GM12878 (cell line): Measurements from ENCODE around the gene CD2BP2. TPM values are rescaled to one million over a fixed set of nuclear protein-coding genes. Genes with fewer than 3 reads are reported as not detected.

Source experiments
- ATAC-seq: fragments of 200-7000 bp; cut with Tn5 transposase; 3 replicates; pipeline ENCODE4 v1.9.1; 2020; ENCODE audit warnings: mild to moderate bottlenecking, moderate library complexity
- BruUV-seq: library from RNA; stranded (reverse); fragments of 400-500 nt; replicated peaks from 2 replicates; lab custom pipeline; 2021; lab: Mats Ljungman, UMichigan
- CTCF ChIA-PET: fragments of 300-600 bp; sonication (Branson Sonifier 250); formaldehyde crosslinking; extraction: SDS; loops from one replicate; lab custom pipeline; 2021; ENCODE audit warnings: inconsistent platforms; lab: Yijun Ruan, JAX
- POLR2A ChIA-PET: fragments of 350-600 bp; formaldehyde crosslinking; extraction: SDS; loops from one replicate; lab custom pipeline; 2021; ENCODE audit warnings: inconsistent platforms; lab: Charles Lee
- RAD21 ChIA-PET: fragments of 300-600 bp; sonication (Branson Sonifier 250); formaldehyde crosslinking; loops from one replicate; lab custom pipeline; 2023; ENCODE audit warnings: antibody characterized with exemption; ENCODE audit not compliant: unreplicated experiment; lab: Charles Lee
- SMC1A ChIA-PET: fragments of 300-600 bp; sonication (Branson Sonifier 250); formaldehyde crosslinking; loops from one replicate; lab custom pipeline; 2023; ENCODE audit not compliant: unreplicated experiment, uncharacterized antibody; lab: Charles Lee
- DNase-seq: peaks from one replicate; pipeline ENCODE4 v3.0.0-alpha.2; 2011; ENCODE audit warnings: low read depth, low spot score
- FAIRE-seq: peaks from 3 replicates; lab custom pipeline; 2011; peaks lifted over from hg19 to GRCh38; lab: Jason Lieb, UNC
- H2AFZ ChIP-seq: 2 replicates; pipeline ENCODE4 v1.6.0; 2011; ENCODE audit warnings: low read depth, low read length, control low read depth; ENCODE audit not compliant: control insufficient read depth
- H3K27ac ChIP-seq: 2 replicates; pipeline ENCODE4 v1.5.1; 2011; ENCODE audit warnings: control low read depth; ENCODE audit not compliant: control insufficient read depth, insufficient read depth
- H3K27me3 ChIP-seq, 2 experiments: replicated peaks in 1 of 2; 2 replicates each; pipeline versions ENCODE4 v1.6.0 to v1.6.1; 2011; ENCODE audit warnings: low read length in 1 of 2; ENCODE audit not compliant: control insufficient read depth in 2 of 2, insufficient read depth in 2 of 2
- H3K36me3 ChIP-seq, 2 experiments: 2 replicates each; pipeline ENCODE4 v1.5.1; 2011; ENCODE audit warnings: low read length in 1 of 2; ENCODE audit not compliant: control insufficient read depth in 2 of 2, insufficient read depth in 2 of 2
- H3K4me1 ChIP-seq: 2 replicates; pipeline ENCODE4 v1.6.1; 2011; ENCODE audit warnings: mild to moderate bottlenecking, low read length, moderate library complexity, mixed read lengths; ENCODE audit not compliant: control insufficient read depth, insufficient read depth
- H3K4me2 ChIP-seq: 2 replicates; pipeline ENCODE4 v1.6.0; 2011; ENCODE audit warnings: control low read depth; ENCODE audit not compliant: control insufficient read depth, insufficient read depth
- H3K4me3 ChIP-seq: fragments of 200-600 bp; sonication (generic); 2 replicates; pipeline ENCODE4 v1.5.1; 2016
- H3K79me2 ChIP-seq: 2 replicates; pipeline ENCODE4 v1.6.0; 2011; ENCODE audit warnings: low read length; ENCODE audit not compliant: control insufficient read depth, insufficient read depth
- H3K9ac ChIP-seq: 2 replicates; pipeline ENCODE4 v1.8.0; 2011; ENCODE audit warnings: low read length, control low read depth, mixed read lengths; ENCODE audit not compliant: control insufficient read depth, insufficient read depth
- H3K9me3 ChIP-seq: replicated peaks from 3 replicates; pipeline ENCODE4 v1.5.1; 2011; ENCODE audit warnings: mild to moderate bottlenecking, low read length; ENCODE audit not compliant: control insufficient read depth, insufficient read depth
- H4K20me1 ChIP-seq: 2 replicates; pipeline ENCODE4 v1.6.0; 2011; ENCODE audit not compliant: control insufficient read depth, insufficient read depth
- GABPA ChIP-seq: IDR thresholded peaks from 2 replicates; pipeline ENCODE4 v1.6.1; 2014; ENCODE audit warnings: antibody characterized with exemption, low read depth, mild to moderate bottlenecking, inconsistent platforms
- JUNB ChIP-seq: IDR thresholded peaks from 2 replicates; pipeline ENCODE4 v1.6.1; 2016; ENCODE audit warnings: antibody characterized with exemption, mild to moderate bottlenecking
- MAX ChIP-seq: IDR thresholded peaks from 2 replicates; pipeline ENCODE4 v1.6.1; 2012; ENCODE audit warnings: low read depth, low read length, improper control_type of control experiment
- MEF2A ChIP-seq: IDR thresholded peaks from 2 replicates; pipeline ENCODE4 v1.6.1; 2011; ENCODE audit warnings: low read depth, mild to moderate bottlenecking, low read length, moderate library complexity; ENCODE audit not compliant: insufficient read depth
- MEF2B ChIP-seq: fragments of 450-650 bp; IDR thresholded peaks from 2 replicates; pipeline ENCODE4 v1.6.1; 2018; ENCODE audit warnings: mild to moderate bottlenecking, moderate library complexity; ENCODE audit not compliant: partially characterized antibody, poor library complexity, severe bottlenecking
- NFIC ChIP-seq: IDR thresholded peaks from 2 replicates; pipeline ENCODE4 v1.6.1; 2012; ENCODE audit warnings: low read depth, mild to moderate bottlenecking, inconsistent platforms, low read length, moderate library complexity
- SP1 ChIP-seq: IDR thresholded peaks from one replicate; pipeline ENCODE4 v1.6.1; 2011; ENCODE audit warnings: low read depth, low read length
- SREBF2 ChIP-seq: IDR thresholded peaks from 2 replicates; pipeline ENCODE4 v1.6.1; 2012; ENCODE audit warnings: mild to moderate bottlenecking, low read length
- SRF ChIP-seq, 2 experiments: IDR thresholded peaks; 2 replicates each; pipeline ENCODE4 v1.6.1; 2011; ENCODE audit warnings: low read depth in 2 of 2, low read length in 2 of 2, mild to moderate bottlenecking in 1 of 2, moderate library complexity in 1 of 2
- SUPT20H ChIP-seq: IDR thresholded peaks from 2 replicates; pipeline ENCODE4 v1.6.1; 2011; ENCODE audit warnings: low read depth, mild to moderate bottlenecking, low read length, moderate library complexity, borderline replicate concordance; ENCODE audit not compliant: control insufficient read depth
- WRNIP1 ChIP-seq: IDR thresholded peaks from 2 replicates; pipeline ENCODE4 v1.6.1; 2011; ENCODE audit warnings: low read depth, low read length, improper control_type of control experiment, borderline replicate concordance
- ZBTB4 ChIP-seq: fragments of 450-650 bp; formaldehyde crosslinking; IDR thresholded peaks from 2 replicates; pipeline ENCODE4 v1.4.0; 2022; ENCODE audit warnings: mild to moderate bottlenecking, moderate library complexity
- ZNF274 ChIP-seq: IDR thresholded peaks from one replicate; pipeline ENCODE4 v1.8.0; 2011; ENCODE audit not compliant: insufficient read length, insufficient read depth
- ZNF384 ChIP-seq: IDR thresholded peaks from 2 replicates; pipeline ENCODE4 v1.6.1; 2012; ENCODE audit warnings: low read depth, mild to moderate bottlenecking, low read length, improper control_type of control experiment, borderline replicate concordance
- ZSCAN29 ChIP-seq: fragments of 450-650 bp; IDR thresholded peaks from 2 replicates; pipeline ENCODE4 v1.6.1; 2017; ENCODE audit warnings: mild to moderate bottlenecking, moderate library complexity
- WGBS: methylation state at CpG from one replicate; pipeline ENCODE4 v1.1.6; 2016; ENCODE audit warnings: low lambda C conversion rate; ENCODE audit not compliant: insufficient replicate concordance, insufficient coverage; ENCODE audit errors: missing lambda C conversion rate; 5-methylcytosine and 5-hydroxymethylcytosine counted together
- in situ Hi-C: fragments of 300-500 bp; cut with MboI; formaldehyde crosslinking; loops from 9 replicates; pipeline ENCODE4 v1.14.3; 2018; ENCODE audit warnings: mixed read lengths
- intact Hi-C: fragments of 100-400 bp; cut with micrococcal nuclease; formaldehyde crosslinking; loops from one replicate; pipeline ENCODE4 v1.14.2; 2022; ENCODE audit not compliant: unreplicated experiment
- polyA plus RNA-seq, 11 experiments: library from polyadenylated mRNA; depleted of rRNA in 4 of 11; unstranded in 6 of 11; stranded (reverse) in 5 of 11; fragments of >200 nt; fragmentation: Nextera tagmentation in 4 of 11; fragmentation: Illumina TruSeq in 1 of 11; extraction: Ambion mirVana in 4 of 11; extraction: Trizol in 1 of 11; gene quantifications; 1 replicate in 1 of 11; 2 replicates in 10 of 11; pipeline versions ENCODE4 v1.2.1 to v1.2.3, GENCODE V29; 2011 to 2016; ENCODE audit warnings: inconsistent platforms in 2 of 11, missing spikeins in 2 of 11, low read depth in 1 of 11
- total RNA-seq, 4 experiments: library from RNA; depleted of rRNA in 3 of 4; stranded (reverse); fragments of >200 nt in 3 of 4; fragmentation: Illumina TruSeq in 1 of 4; extraction: Trizol in 1 of 4; gene quantifications; 2 replicates each; pipeline versions ENCODE4 v1.2.1 to v1.2.3, GENCODE V29; 2013 to 2021

Gene CD2BP2
- total and polyA plus RNA-seq, 10 of the 15 experiments (the other 5 are each of a cell fraction or from before 2014, with no cell fraction given) = 3.3 to 47.9 (median 31.8) TPM

- Histone ChIP-seq H3K36me3 (peaks cover 0 to 2% of the 10 kb centered on the region in 2 experiments; a peak in 3 of 4 replicates), H3K27ac (no peak overlapping the region), H3K4me2 (no peak overlapping the region), H3K9me3 (no peaks in the 10 kb centered on the region), H4K20me1 (no peaks in the 10 kb centered on the region), H3K4me3 (no peak overlapping the region), H3K27me3 (no peaks in the 10 kb centered on the region; a peak in 1 of 4 replicates), H3K9ac (no peak overlapping the region), H2AFZ (no peak overlapping the region), H3K4me1 (peaks cover 8% of the 10 kb centered on the region), H3K79me2 (no peaks in the 10 kb centered on the region)
- no peak for DNase-seq
- ChIA-PET SMC1A (interaction anchor here (0.6 to 1.5 kb wide), 4 partner anchors 10 to 24 kb away, joined by 3 to 4 read pairs (median 4); partner anchors contain the start of gene SEPTIN1), POLR2A (interaction anchor here (2.1 to 3.6 kb wide), 2 partner anchors 7 to 31 kb away, joined by 5 to 12 read pairs; no protein-coding TSS in a partner anchor), CTCF (interaction anchor here (1.1 kb wide), 1 partner anchor 16 kb away, joined by 3 read pairs; no protein-coding TSS in a partner anchor), RAD21 (interaction anchor here (1.4 to 1.6 kb wide), 2 partner anchors 16 to 28 kb away, joined by 3 to 4 read pairs; partner anchors contain the start of gene DCTPP1)
- intact Hi-C loops = no loop called here
- WGBS = 55% methylated on average over 8 of the region's 8 CpGs
- no TSS peak for BruUV-seq
- no peak for ATAC-seq
- in situ Hi-C loops = no loop called here
- FAIRE-seq = no peak
- TF ChIP-seq ZBTB4 (CRISPR knock-in tag) (no peak), ZNF384 (no peak), MAX (no peak), JUNB (no peak), MEF2B (no peak), MEF2A (no peak), ZSCAN29 (no peak), SUPT20H (no peak), GABPA (no peak), NFIC (no peak), SREBF2 (no peak), SP1 (no peak), SRF (IDR thresholded peaks at IDR 0.05; ENCODE audit: low read depth in 2 of 2, low read length in 2 of 2) (no peak), WRNIP1 (no peak), ZNF274 (no peak)
These were observed 46.8 kb upstream of the CD2BP2 start for GRCh38 chr16:30401768-30402425.
